Activated CD8-positive, alpha-beta memory T cell treated with anti-CD3 and anti-CD28 coated beads for 36 hours (primary cell): ENCODE results near the gene MEP1B. TPM values are rescaled to one million over a fixed set of nuclear protein-coding genes. Genes with fewer than 3 reads are reported as not detected.

ENCODE experiments used
- CTCF ChIA-PET: fragments of 350-600 bp; sonication (Branson Sonifier 250); formaldehyde crosslinking; loops from one replicate; lab custom pipeline; 2021; ENCODE audit warnings: antibody characterized with exemption; lab: Charles Lee
- POLR2A ChIA-PET: fragments of 350-600 bp; sonication (Branson Sonifier 250); formaldehyde crosslinking; loops from one replicate; lab custom pipeline; 2021; ENCODE audit warnings: antibody characterized with exemption; lab: Charles Lee
- total RNA-seq, 2 experiments: library from RNA; stranded (reverse); gene quantifications; one replicate each; pipeline ENCODE4 v1.2.3, GENCODE V29; 2021

MEP1B gene
- total RNA-seq, 2 experiments from 2014 or later, result not detected

GRCh38 chr18:32258148-32258547 is 68.3 kb downstream of the MEP1B start:
- ChIA-PET POLR2A (no interaction called here), CTCF (no interaction called here)

GRCh38 chr18:32258558-32259204 is 68.8 kb downstream of the MEP1B start:
- POLR2A ChIA-PET, result no interaction called here
- CTCF ChIA-PET, result no interaction called here

DNA sequence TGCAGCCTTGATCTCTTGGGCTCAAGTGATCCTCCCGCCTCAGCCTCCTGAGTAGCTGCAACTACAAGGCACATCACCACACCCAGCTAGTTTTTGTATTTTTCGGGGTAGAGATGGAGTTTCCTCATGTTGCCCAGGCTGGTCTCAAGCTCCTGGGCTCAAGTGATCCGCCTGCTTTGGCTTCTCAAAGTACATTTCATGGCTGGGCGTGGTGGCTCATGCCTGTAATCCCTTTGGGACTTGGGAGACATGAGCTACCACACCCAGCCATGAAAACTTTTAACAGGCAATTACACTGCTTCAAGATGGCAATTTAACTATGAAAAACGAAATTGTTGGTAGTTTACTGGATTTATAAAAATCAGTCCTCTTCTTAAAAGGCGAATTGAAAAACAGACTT is 69.7 kb downstream of the MEP1B start:
- ChIA-PET POLR2A (no interaction called here), CTCF (no interaction called here)

DNA sequence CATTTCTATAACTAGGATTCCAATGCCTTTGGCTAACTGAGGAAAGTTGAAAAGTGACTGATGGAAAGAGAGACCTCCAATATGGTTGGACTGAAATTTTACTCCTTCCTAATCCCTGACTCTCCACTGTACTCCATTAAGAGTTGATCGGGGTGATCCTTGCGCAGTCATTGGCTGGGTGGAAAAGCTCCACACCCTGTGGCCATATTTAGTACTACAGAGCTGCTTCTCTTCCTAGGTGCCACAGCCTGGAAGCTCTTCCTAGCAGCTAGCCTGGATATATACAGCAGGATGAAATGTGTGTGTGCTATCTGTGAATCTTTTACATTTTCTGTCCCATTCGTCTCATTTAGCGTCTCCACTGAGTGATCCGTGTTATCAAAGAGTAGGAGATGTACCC is 71.2 kb downstream of the MEP1B start:
- ChIA-PET POLR2A (no interaction called here), CTCF (interaction anchor here (1.7 kb wide), 1 partner anchor 12 kb away, joined by 3 read pairs; no protein-coding TSS in a partner anchor)

DNA sequence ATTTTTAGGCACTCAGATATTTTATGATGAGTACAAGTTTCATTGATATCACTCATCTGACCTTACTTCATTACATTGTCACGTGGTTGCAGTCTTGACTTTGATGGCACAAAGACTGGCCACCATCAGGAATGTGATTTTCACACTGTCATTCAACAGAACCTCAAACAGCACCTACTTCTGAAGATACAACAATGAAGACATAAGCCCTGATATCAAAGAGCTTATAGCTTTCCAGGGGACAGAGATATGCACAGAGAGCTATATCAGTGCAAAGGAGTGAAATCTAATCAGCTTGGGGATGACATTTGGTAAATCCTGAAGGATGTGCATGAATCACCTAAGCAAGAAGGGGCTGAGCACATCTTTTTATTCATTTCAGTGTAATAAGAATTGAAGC is 72.3 kb downstream of the MEP1B start:
- POLR2A ChIA-PET, result no interaction called here
- CTCF ChIA-PET, result interaction anchor here (1.7 kb wide), 1 partner anchor 11 kb away, joined by 3 read pairs; no protein-coding TSS in a partner anchor

DNA sequence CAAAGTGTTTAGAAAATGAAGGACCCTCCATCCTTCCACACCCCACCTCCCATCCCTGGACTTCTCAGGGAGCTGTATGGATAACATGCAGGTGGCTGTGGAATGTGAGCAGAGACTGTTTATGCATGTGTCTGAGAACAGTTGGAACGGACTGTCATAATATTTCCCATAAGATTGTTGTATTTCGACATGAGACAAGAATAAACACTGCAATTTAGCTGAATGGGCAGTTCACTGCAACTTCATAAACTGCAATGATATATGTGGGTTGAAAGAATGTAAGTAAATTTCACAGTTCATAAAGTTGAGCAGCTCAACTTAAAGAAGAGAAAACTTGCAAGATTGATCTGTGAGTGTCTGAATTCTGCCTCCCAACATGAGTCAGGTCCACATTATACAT is 74.6 kb downstream of the MEP1B start:
- ChIA-PET CTCF (no interaction called here), POLR2A (no interaction called here)

- CTCF ChIA-PET, result interaction anchor here (1.4 kb wide), 1 partner anchor 16 kb away, joined by 3 read pairs; no protein-coding TSS in a partner anchor
These were observed 77.6 kb downstream of the MEP1B start for GRCh38 chr18:32267463-32267862.

More at GRCh38 chr18:32267463-32267862, 77.6 kb downstream of the MEP1B start:
- POLR2A ChIA-PET, result no interaction called here

Other genes with a start within 250 kb of the MEP1B start
- gene TRAPPC8, start 246.9 kb upstream of the MEP1B start, total RNA-seq, result 10 to 100 TPM; 28.7 to 29.0 TPM
- gene RNF125, start 171.2 kb upstream of the MEP1B start, total RNA-seq, result 10 to 100 TPM; 23.6 to 24.3 TPM
- 10 to 100 TPM; 81.0 to 84.7 TPM for gene RNF138, start 98.2 kb upstream of the MEP1B start, total RNA-seq